Activated CD8-positive, alpha-beta T cell treated with anti-CD3 and anti-CD28 coated beads for 36 hours (primary cell): ENCODE results near the gene ZFYVE27. TPM values are rescaled to one million over a fixed set of nuclear protein-coding genes. Genes with fewer than 3 reads are reported as not detected.

ENCODE experiments used
- total RNA-seq, 2 experiments: library from RNA; stranded (reverse); gene quantifications; one replicate each; pipeline ENCODE4 v1.2.3, GENCODE V29; 2021

Gene ZFYVE27
- total RNA-seq, 2 experiments from 2014 or later, result 18.1 to 20.1 TPM

Other genes starting within 250 kb of the ZFYVE27 start
- gene MMS19, start 238.7 kb upstream of the ZFYVE27 start, total RNA-seq, result 100 to 1,000 TPM; 107 to 108 TPM
- gene UBTD1, start 238.2 kb upstream of the ZFYVE27 start, total RNA-seq, result 1 to 10 TPM; 1.6 to 2.1 TPM
- not detected for gene ANKRD2, start 164.3 kb upstream of the ZFYVE27 start, total RNA-seq
- gene HOGA1, start 152.7 kb upstream of the ZFYVE27 start, total RNA-seq, result not detected
- not detected for gene C10orf62, start 147.4 kb upstream of the ZFYVE27 start, total RNA-seq
- 1 to 10 TPM; 3.2 to 3.9 TPM for gene MORN4, start 103.6 kb upstream of the ZFYVE27 start, total RNA-seq
- gene PI4K2A, start 96.5 kb upstream of the ZFYVE27 start, total RNA-seq, result 1 to 10 TPM; 8.4 to 8.5 TPM
- 1 to 10 TPM; 2.5 to 3.0 TPM for gene AVPI1, start 49.9 kb upstream of the ZFYVE27 start, total RNA-seq
- gene MARVELD1, start 23.4 kb upstream of the ZFYVE27 start, total RNA-seq, result 1 to 10 TPM; 2.3 to 2.9 TPM
- gene SFRP5, start 34.9 kb downstream of the ZFYVE27 start, total RNA-seq, result under 1 TPM; 0.60 to 0.74 TPM
- 1 to 10 TPM in 1 of 2 experiments, under 1 TPM in 1; 0.92 to 1.1 TPM for gene GOLGA7B, start 112.7 kb downstream of the ZFYVE27 start, total RNA-seq